GM04504 (cell line): Measurements from ENCODE around the gene PPARGC1A.
A peak's percentile ranks its signal among the peaks of the same experiment; 100 is the strongest.

Experiments used
- DNase-seq: peaks from one replicate; pipeline ENCODE4 v3.0.0-alpha.2; 2012; ENCODE audit warnings: low read depth

The PPARGC1A gene

DNA sequence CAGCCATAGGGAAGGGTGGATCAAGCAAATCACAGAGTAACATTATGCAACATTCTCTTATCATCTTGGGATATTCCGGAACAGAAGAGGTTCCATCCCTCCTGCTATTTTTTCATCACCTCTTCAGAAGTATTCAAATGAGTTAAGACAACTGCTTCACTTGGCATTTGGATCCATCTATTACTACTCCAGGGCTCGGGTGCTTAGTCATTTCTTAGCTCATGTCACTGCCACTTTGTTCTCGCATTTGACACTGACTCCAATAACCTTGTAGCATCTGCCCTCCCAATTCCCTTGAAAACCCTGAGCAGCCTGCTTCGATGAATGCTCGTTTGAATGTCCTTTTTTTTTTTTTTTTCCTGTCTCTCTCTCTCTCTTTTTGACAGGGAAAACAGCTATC is 114.9 kb downstream of the PPARGC1A start:
- DNase-seq, result no peak

DNA sequence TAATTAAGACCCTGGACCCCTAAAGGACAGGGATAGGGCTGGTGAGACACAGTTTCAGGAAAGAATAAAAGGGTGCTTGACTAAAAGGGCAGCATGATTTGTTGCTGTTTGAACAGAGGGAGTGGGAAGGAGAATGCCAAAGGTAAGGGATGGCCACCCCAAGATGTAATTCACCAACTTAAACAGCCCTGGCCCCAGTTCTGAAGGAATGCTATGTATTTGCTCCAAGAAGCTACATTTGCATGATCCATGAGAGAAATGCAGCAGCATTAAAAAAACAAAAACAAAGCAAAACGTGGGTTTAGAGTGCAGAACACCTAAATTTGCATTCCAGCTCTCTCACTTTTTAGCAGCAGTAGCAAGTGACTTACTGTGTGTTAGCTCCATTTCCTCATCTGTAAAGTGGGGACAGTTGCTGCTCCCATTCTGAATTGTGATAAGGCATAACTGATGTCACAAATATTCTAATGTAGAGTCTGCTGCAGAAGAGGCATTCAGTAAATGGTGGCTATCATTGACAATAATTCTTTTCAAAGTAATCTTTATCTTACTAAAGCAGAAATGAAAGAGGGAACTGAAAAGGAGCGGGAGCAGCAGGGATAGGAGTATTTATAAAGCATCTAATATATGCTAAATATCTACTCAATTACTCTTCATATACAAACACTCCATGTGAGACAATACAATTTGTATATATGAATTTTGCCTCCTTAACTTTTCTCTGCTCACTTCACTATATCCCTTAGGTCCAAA is 115.8 kb downstream of the PPARGC1A start:
- no peak for DNase-seq

DNA sequence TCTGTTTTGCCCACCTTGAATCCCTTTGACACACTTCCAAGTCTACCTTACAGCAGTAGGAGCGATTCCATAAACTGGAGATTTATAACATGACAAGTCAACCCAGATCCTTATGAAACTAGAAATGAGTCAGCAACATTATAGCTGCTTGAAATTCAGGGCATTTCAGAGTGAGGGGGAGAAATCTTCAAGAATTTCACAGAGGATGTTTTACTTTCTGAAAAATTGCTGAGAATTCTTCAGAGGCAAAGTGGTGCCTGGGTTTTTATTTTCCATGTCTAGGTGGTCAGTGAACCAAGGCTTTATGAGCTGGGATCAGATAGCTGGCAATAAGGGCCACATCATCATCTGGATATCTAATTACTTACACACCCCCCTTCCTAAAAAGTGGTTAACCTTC is 119.8 kb downstream of the PPARGC1A start:
- DNase-seq, result peak; percentile 7

DNA sequence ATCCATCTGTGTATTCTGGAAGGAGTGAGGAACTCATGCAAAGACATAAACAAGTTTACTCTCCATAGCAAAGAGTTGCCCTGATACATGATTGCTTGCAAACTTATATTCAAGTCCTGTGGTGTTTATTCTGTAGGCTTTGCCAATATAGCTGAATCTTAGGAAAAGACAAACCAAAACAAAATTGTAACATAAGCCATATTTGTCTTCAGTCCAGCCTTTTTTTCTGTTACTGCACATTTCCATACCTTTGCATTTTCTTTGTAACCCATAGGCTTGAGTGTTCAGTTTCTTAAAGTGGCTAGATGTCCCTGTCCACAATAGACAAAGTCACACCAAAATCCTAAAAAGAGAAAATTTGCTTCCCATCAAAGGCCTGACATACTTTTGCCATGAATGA is 120.4 kb downstream of the PPARGC1A start:
- DNase-seq, result no peak

DNA sequence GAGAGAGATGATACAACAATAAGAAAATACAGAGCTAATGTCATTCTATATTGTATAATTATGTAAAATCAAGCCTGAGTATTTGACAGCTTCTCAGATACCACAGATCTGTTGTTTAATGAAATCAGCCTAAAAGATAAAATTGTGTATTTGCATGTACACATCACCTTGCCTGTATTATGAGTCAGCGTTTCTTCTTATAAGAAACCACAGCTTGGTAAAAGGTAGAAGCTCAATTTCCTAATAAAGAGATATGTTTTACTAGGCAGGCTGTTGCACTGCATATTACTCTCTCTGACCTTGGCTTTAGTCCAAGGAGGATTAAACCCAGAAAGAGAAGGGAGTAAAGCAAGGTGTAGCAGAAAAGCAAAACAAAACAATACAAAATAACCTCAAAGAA is 121.3 kb downstream of the PPARGC1A start:
- no peak for DNase-seq

DNA sequence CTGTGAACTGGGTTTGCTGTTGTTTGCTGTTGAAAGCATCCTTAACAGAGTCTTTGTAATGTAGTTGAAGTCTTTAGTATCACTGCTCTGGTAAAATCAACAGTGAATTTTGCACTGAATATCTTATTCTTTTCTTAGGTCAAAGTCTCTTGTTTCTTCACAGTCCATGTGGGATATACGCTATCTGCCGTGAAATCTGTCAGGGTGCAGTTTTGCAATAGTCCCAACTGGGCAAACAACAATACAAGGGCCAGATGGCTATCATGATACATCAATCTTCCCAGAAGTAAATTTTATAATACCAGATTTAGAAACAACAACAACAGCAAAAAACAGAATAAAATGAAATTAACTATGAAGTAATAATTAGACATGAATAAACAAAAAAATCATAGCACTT is 123.5 kb downstream of the PPARGC1A start:
- no peak for DNase-seq

DNA sequence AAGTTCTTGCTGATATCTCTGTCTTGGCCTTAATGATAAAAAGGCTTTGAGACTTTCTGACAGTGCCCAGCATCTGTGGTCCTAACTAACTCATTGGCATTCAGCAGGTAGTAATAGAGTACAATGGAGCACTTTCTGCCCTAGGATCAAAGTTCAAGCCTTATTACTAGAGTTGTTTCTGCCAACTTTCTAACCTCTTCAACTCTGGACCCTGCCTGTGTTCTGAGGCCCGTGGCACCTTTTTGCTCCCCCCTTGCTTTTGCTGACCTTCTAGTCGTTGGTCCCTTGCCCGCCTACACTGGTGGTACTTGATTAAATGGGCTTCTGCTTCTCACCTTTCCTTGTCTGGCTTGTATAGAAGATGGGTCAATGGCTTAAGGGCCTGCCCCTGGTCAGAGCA is 126.3 kb downstream of the PPARGC1A start:
- DNase-seq, result no peak

DNA sequence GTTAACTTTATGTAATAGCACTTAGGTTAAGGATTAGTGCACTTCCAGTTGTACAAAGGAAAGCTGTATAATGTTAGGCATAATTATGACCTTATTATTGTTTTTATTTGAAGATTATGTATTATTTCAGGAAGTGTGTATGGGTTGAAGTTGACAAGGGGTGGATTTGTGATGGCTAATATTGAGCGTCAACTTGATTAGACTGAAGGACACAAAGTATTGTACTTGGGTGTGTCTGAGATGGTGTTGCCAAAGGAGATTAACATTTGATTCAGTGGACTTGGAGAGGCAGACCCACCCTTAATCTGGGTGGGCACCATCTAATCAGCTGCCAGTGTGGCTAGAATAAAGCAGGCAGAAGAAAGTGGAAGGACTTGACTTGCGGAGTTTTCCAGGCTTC is 127.3 kb downstream of the PPARGC1A start:
- no peak for DNase-seq

DNA sequence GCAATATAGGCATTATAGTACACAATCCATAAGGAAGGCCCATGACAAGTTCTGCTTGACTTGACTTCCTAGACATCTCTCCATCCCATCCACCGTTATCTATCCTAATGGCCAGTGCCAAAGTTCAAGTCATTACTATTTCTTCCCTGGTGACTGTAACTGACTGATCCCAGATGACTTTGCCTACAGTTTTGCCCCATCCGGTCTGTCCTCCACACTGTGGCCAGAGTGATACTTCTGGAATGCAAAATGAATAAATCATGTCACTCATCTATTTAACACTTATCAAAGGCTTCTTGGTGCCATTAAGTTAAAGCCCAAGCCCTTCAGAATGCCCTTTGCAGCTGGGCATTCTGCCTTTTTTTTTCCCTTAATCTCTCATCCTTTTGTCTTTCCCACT is 130.8 kb downstream of the PPARGC1A start:
- no peak for DNase-seq

DNA sequence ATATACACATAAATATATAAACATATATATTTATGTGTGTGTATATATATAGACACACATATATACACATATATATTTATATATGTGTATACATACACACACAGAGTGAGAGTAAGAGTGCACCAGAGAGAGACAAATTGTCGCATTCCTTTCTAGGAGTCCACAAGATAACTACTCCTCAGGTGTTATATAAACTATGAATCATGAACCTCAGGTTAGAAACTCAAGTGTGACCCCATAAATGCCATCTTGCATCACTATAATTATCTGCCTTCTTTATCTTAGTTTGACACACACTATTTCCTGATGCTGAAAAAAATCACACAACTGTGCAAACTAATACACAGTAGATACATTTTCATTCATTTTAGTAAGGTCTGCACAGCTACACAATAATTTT is 135.2 kb downstream of the PPARGC1A start:
- DNase-seq, result no peak

DNA sequence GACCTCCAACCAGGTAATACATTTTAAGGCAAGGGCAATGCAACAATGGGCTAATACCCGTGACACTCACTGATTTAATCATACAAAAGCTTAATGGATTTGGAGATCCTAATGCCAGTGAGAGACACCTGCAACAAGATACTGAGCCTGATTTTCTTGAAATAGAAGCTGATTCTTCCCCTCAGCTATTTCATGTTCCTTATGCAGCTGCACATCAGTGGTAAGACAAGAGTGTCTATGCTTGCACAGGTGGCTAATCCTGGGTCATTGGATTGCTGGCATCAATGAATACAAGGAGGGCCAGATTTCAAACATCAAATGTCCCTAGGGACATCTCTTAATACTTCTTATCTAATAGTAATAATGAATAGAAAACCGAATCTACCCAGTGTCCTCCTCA is 139.7 kb downstream of the PPARGC1A start:
- no peak for DNase-seq

DNA sequence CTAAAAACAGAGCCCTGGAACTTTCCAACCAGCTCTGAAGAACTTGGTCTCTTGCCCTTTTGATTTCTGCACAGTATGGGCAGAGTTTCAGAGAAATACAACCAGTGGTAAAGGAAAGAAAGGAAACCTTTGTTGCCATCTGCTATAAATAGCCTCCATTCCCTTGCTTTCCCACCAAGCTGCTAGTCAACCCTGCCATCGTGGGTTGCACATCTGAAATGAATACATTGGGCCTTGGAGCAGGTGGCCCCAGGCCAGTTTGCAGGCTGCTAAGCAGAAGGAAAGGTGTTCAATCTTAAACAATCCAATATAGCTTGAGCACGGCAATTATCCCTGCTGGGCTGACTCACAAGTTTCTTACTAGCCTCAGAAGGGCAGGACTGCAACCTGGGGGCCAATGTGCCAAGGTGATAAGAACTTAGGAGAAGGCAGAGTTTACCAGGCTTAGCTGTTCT is 142.5 kb downstream of the PPARGC1A start:
- DNase-seq, result no peak

DNA sequence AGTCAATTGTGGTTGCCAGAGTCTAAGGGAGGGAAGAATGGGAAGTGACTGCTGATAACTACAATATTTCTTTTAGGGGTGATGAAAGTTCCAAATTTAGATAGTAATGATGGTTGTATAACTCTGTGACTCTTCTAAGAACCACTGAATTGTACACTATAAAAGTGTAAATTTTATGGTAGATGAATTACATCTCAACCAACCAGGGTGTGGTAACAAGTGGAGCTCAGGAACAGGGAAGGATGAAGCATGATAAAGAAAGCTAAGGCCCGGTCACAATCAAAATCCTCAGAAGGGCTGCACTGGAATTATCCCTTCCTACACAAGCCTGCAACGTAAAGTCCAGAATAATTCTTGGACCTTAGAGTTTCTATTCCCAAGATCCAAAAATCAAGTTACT is 143.2 kb downstream of the PPARGC1A start:
- DNase-seq, result no peak

DNA sequence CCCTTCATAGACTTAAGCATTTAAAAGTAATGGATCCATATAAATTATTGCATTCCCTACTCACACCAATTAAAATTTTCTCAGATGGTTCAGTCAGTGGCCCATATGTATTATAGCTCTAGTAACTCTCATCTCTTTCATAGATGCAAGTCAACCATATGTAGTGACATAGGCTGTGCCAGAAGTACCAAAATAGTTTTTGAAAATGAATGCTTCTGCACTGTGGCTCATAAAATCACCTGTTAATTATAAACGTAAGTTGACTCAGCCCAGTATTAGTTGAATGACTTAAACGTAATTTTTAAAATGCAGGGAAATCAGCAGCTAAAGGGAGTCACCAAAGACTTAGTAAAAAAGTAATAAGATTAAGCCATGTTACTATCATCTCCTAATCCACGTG is 143.8 kb downstream of the PPARGC1A start:
- no peak for DNase-seq

DNA sequence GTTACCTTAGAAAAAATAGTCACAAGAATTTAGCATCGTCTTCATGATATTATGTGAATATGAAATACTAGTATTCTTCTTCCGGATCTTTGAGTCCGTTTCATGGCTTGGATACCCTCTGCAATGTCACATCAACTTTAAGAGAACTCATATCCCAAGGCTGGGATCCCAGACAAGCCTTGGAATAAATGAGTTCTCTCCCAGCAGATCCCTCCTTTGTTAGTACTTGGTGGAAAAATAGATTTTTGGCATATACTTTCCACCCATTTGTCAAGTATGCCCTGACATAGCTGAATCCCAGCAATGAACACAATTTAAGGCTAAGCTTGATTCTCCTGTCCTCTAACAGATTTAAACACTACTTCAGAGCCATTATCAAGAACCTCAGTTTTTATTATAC is 144.5 kb downstream of the PPARGC1A start:
- DNase-seq, result no peak
